GM23248 (cell line): ENCODE results near the gene C2CD4A. TPM values are rescaled to one million over a fixed set of nuclear protein-coding genes. Genes with fewer than 3 reads are reported as not detected.

Experiments
- DNase-seq: peaks from one replicate; pipeline ENCODE4 v3.0.0-alpha.2; 2015
- H2AFZ ChIP-seq: fragments of 200-600 bp; sonication (generic); 2 replicates; pipeline ENCODE4 v1.6.1; 2016; ENCODE audit warnings: antibody characterized with exemption
- H3F3A ChIP-seq: fragments of 200-600 bp; sonication (generic); 2 replicates; pipeline ENCODE4 v1.6.1; 2016; ENCODE audit warnings: mild to moderate bottlenecking, antibody characterized with exemption, mixed run types; ENCODE audit not compliant: insufficient read depth
- H3K27ac ChIP-seq: fragments of 200-600 bp; sonication (generic); 2 replicates; pipeline ENCODE4 v1.5.1; 2016; ENCODE audit warnings: mild to moderate bottlenecking
- H3K27me3 ChIP-seq: fragments of 200-600 bp; sonication (generic); replicated peaks from 2 replicates; pipeline ENCODE4 v1.6.1; 2016; ENCODE audit warnings: mild to moderate bottlenecking; ENCODE audit not compliant: insufficient read depth
- H3K36me3 ChIP-seq: fragments of 200-600 bp; sonication (generic); 2 replicates; pipeline ENCODE4 v1.6.1; 2016; ENCODE audit warnings: low read depth, mild to moderate bottlenecking
- H3K4me1 ChIP-seq: fragments of 200-600 bp; sonication (generic); 2 replicates; pipeline ENCODE4 v1.6.1; 2016; ENCODE audit warnings: mild to moderate bottlenecking; ENCODE audit not compliant: insufficient read depth
- H3K4me2 ChIP-seq: fragments of 200-600 bp; sonication (generic); one replicate; pipeline ENCODE4 v1.6.1; 2016; ENCODE audit warnings: mild to moderate bottlenecking; ENCODE audit not compliant: unreplicated experiment
- H3K4me3 ChIP-seq: fragments of 200-600 bp; sonication (generic); 2 replicates; pipeline ENCODE4 v1.5.1; 2016; ENCODE audit warnings: mild to moderate bottlenecking
- H3K79me2 ChIP-seq: fragments of 200-600 bp; sonication (generic); 2 replicates; pipeline ENCODE4 v1.6.1; 2016; ENCODE audit warnings: mild to moderate bottlenecking; ENCODE audit not compliant: insufficient read depth
- H3K9ac ChIP-seq: fragments of 200-600 bp; sonication (generic); 2 replicates; pipeline ENCODE4 v1.6.1; 2016; ENCODE audit warnings: mild to moderate bottlenecking
- H3K9me2 ChIP-seq: fragments of 200-600 bp; sonication (generic); 2 replicates; pipeline ENCODE4 v1.6.1; 2016; ENCODE audit warnings: mixed run types, mild to moderate bottlenecking, moderate library complexity; ENCODE audit not compliant: insufficient read depth
- H3K9me3 ChIP-seq: fragments of 200-600 bp; sonication (generic); one replicate; pipeline ENCODE4 v1.6.1; 2017; ENCODE audit warnings: low read depth
- H4K20me1 ChIP-seq: fragments of 200-600 bp; sonication (generic); 2 replicates; pipeline ENCODE4 v1.6.0; 2016; ENCODE audit not compliant: insufficient read depth
- EZH2 ChIP-seq: fragments of 200-600 bp; sonication (generic); IDR thresholded peaks from 2 replicates; pipeline ENCODE4 v1.6.1; 2018; ENCODE audit warnings: antibody characterized with exemption, mild to moderate bottlenecking; ENCODE audit not compliant: insufficient read depth, poor library complexity, severe bottlenecking
- EZH2phosphoT487 ChIP-seq: fragments of 200-600 bp; sonication (generic); IDR thresholded peaks from 2 replicates; pipeline ENCODE4 v1.6.1; 2018; ENCODE audit warnings: antibody characterized with exemption, moderate library complexity, mild to moderate bottlenecking, low read depth; ENCODE audit not compliant: insufficient read depth
- WGBS, 2 experiments: methylation state at CpG; one replicate each; pipeline ENCODE4 v1.1.6; 2015 to 2017; ENCODE audit warnings: low lambda C conversion rate in 2 of 2, low coverage in 1 of 2; ENCODE audit errors: missing lambda C conversion rate in 2 of 2; 5-methylcytosine and 5-hydroxymethylcytosine counted together
- in situ Hi-C: fragments of 300-500 bp; cut with MboI; formaldehyde crosslinking; loops from 2 replicates; pipeline ENCODE4 v1.15.0; 2020
- polyA plus RNA-seq: library from polyadenylated mRNA; unstranded; fragments of >200 nt; fragmentation: Nextera tagmentation; extraction: Ambion mirVana; gene quantifications from 2 replicates; pipeline ENCODE4 v1.2.1, GENCODE V29; 2016
- total RNA-seq: library from RNA; depleted of rRNA; stranded (reverse); fragments of >200 nt; shearing (Covaris generic); gene quantifications from 2 replicates; pipeline ENCODE4 v1.2.3, GENCODE V29; 2014

Gene C2CD4A
- total and polyA plus RNA-seq, 2 experiments from 2014 or later = not detected

- Histone ChIP-seq H3F3A (peaks cover 28% of the 10 kb centered on the region), H3K4me3 (no peak overlapping the region), H3K4me2 (peak overlapping the region; percentile 19), H3K9ac (no peak overlapping the region), H3K4me1 (peaks cover 28% of the 10 kb centered on the region), H3K9me3 (no peaks in the 10 kb centered on the region), H4K20me1 (no peaks in the 10 kb centered on the region), H3K27ac (peak overlapping the region; percentile 32), H3K9me2 (no peaks in the 10 kb centered on the region), H3K36me3 (no peaks in the 10 kb centered on the region), H3K27me3 (no peaks in the 10 kb centered on the region), H2AFZ (no peak overlapping the region), H3K79me2 (no peaks in the 10 kb centered on the region)
- WGBS, 2 experiments = 43 to 45% methylated on average over 11 of the region's 11 CpGs
- TF ChIP-seq EZH2 (no peak), EZH2phosphoT487 (no peak)
- peak; percentile 94 for DNase-seq
- in situ Hi-C loops = no loop called here
Observed at GRCh38 chr15:62112616-62113593, 46.1 kb downstream of the C2CD4A start.

GRCh38 chr15:62115847-62116246 is 49.1 kb downstream of the C2CD4A start:
- H3K4me3 ChIP-seq = no peak overlapping the region
- H3K9me3 ChIP-seq = no peaks in the 10 kb centered on the region
- H3K4me1 ChIP-seq = peaks cover 22% of the 10 kb centered on the region
- no peak overlapping the region for H3K9ac ChIP-seq
- in situ Hi-C loops = no loop called here
- H3K27me3 ChIP-seq = no peaks in the 10 kb centered on the region
- TF ChIP-seq EZH2 = no peak
- no peak for TF ChIP-seq EZH2phosphoT487
- no peak for DNase-seq
- WGBS, 2 experiments = 47 to 57% methylated on average over 1 of the region's 1 CpG
- H4K20me1 ChIP-seq = no peaks in the 10 kb centered on the region
- H3K9me2 ChIP-seq = no peaks in the 10 kb centered on the region
- peaks cover 33% of the 10 kb centered on the region for H3F3A ChIP-seq
- H3K4me2 ChIP-seq = no peak overlapping the region
- H3K79me2 ChIP-seq = no peaks in the 10 kb centered on the region
- H3K27ac ChIP-seq = no peak overlapping the region
- no peaks in the 10 kb centered on the region for H3K36me3 ChIP-seq
- H2AFZ ChIP-seq = no peak overlapping the region

- 8 to 10% methylated on average over 7 of the region's 7 CpGs for WGBS, 2 experiments
- in situ Hi-C loops = no loop called here
- TF ChIP-seq EZH2 = no peak
- TF ChIP-seq EZH2phosphoT487 = no peak
- peak; percentile 56 for DNase-seq
- Histone ChIP-seq H4K20me1 (no peaks in the 10 kb centered on the region), H3K4me3 (peak overlapping the region; percentile 65), H3K9me2 (no peaks in the 10 kb centered on the region), H3K4me1 (peaks cover 11% of the 10 kb centered on the region), H3K4me2 (peak overlapping the region; percentile 92), H2AFZ (peak overlapping the region; percentile 80), H3K27me3 (no peaks in the 10 kb centered on the region), H3K27ac (peak overlapping the region; percentile 95), H3F3A (peaks cover 24% of the 10 kb centered on the region), H3K36me3 (no peaks in the 10 kb centered on the region), H3K9ac (peak overlapping the region; percentile 79), H3K9me3 (no peaks in the 10 kb centered on the region), H3K79me2 (no peaks in the 10 kb centered on the region)
Observed at GRCh38 chr15:62118520-62119226, 51.9 kb downstream of the C2CD4A start.

- peak; percentile 97 for DNase-seq
- TF ChIP-seq EZH2phosphoT487 = no peak
- TF ChIP-seq EZH2 = no peak
- no peaks in the 10 kb centered on the region for H3K27me3 ChIP-seq
- H3K36me3 ChIP-seq = no peaks in the 10 kb centered on the region
- H3K9me3 ChIP-seq = no peaks in the 10 kb centered on the region
- H3K9ac ChIP-seq = peak overlapping the region; percentile 79
- H3K79me2 ChIP-seq = no peaks in the 10 kb centered on the region
- no peaks in the 10 kb centered on the region for H3K9me2 ChIP-seq
- H3K4me1 ChIP-seq = peaks cover 15% of the 10 kb centered on the region
- peaks cover 31% of the 10 kb centered on the region for H3F3A ChIP-seq
- peak overlapping the region; percentile 65 for H3K4me3 ChIP-seq
- H2AFZ ChIP-seq = peak overlapping the region; percentile 80
- peak overlapping the region; percentile 92 for H3K4me2 ChIP-seq
- no peaks in the 10 kb centered on the region for H4K20me1 ChIP-seq
- H3K27ac ChIP-seq = peak overlapping the region; percentile 95
- WGBS, 2 experiments = 20 to 21% methylated on average over 7 of the region's 7 CpGs
- in situ Hi-C loops = no loop called here
Observed at GRCh38 chr15:62119227-62119864, 52.6 kb downstream of the C2CD4A start.
